ENCODE data around the gene BRIP1. TPM values are rescaled to one million over a fixed set of nuclear protein-coding genes. Genes with fewer than 3 reads are reported as not detected.

BRIP1 gene
- total RNA-seq, 1 donor = 3.3 TPM

GRCh38 chr17:61806936-61807335 is 56.4 kb downstream of the BRIP1 start:
- no peak overlapping the region for H3K4me3 ChIP-seq (ENCODE audit: low read length)
- H3K27me3 ChIP-seq (ENCODE audit: insufficient read depth, low read length) = no peaks in the 10 kb centered on the region
- H3K4me1 ChIP-seq (ENCODE audit: insufficient read depth, low read length) = peaks cover 5% of the 10 kb centered on the region
- H3K9me3 ChIP-seq (ENCODE audit: low read depth, low read length) = no peaks in the 10 kb centered on the region

GRCh38 chr17:61806081-61806828 is 57.1 kb downstream of the BRIP1 start:
- Histone ChIP-seq H3K4me1 (ENCODE audit: insufficient read depth, low read length) (peaks cover 5% of the 10 kb centered on the region), H3K9me3 (ENCODE audit: low read depth, low read length) (no peaks in the 10 kb centered on the region), H3K4me3 (ENCODE audit: low read length) (no peak overlapping the region), H3K27me3 (ENCODE audit: insufficient read depth, low read length) (no peaks in the 10 kb centered on the region)

GRCh38 chr17:61805399-61805798 is 57.9 kb downstream of the BRIP1 start:
- peaks cover 5% of the 10 kb centered on the region for H3K4me1 ChIP-seq (ENCODE audit: insufficient read depth, low read length)

GRCh38 chr17:61803796-61804195 is 59.5 kb downstream of the BRIP1 start:
- Histone ChIP-seq H3K9me3 (ENCODE audit: low read depth, low read length) (no peaks in the 10 kb centered on the region), H3K4me3 (ENCODE audit: low read length) (no peak overlapping the region), H3K4me1 (ENCODE audit: insufficient read depth, low read length) (no peaks in the 10 kb centered on the region), H3K27me3 (ENCODE audit: insufficient read depth, low read length) (no peaks in the 10 kb centered on the region)

More at GRCh38 chr17:61805399-61805798, 57.9 kb downstream of the BRIP1 start:
- Histone ChIP-seq H3K4me3 (ENCODE audit: low read length) (no peak overlapping the region), H3K27me3 (ENCODE audit: insufficient read depth, low read length) (no peaks in the 10 kb centered on the region), H3K9me3 (ENCODE audit: low read depth, low read length) (no peaks in the 10 kb centered on the region)

GRCh38 chr17:61803216-61803615 is 60.1 kb downstream of the BRIP1 start:
- H3K4me3 ChIP-seq (ENCODE audit: low read length) = no peak overlapping the region
- no peaks in the 10 kb centered on the region for H3K4me1 ChIP-seq (ENCODE audit: insufficient read depth, low read length)
- no peaks in the 10 kb centered on the region for H3K9me3 ChIP-seq (ENCODE audit: low read depth, low read length)
- no peaks in the 10 kb centered on the region for H3K27me3 ChIP-seq (ENCODE audit: insufficient read depth, low read length)

- H3K27me3 ChIP-seq (ENCODE audit: insufficient read depth, low read length) = no peaks in the 10 kb centered on the region
- H3K4me1 ChIP-seq (ENCODE audit: insufficient read depth, low read length) = no peaks in the 10 kb centered on the region
- no peak overlapping the region for H3K4me3 ChIP-seq (ENCODE audit: low read length)
- no peaks in the 10 kb centered on the region for H3K9me3 ChIP-seq (ENCODE audit: low read depth, low read length)
Measured at GRCh38 chr17:61799812-61800484, 63.4 kb downstream of the BRIP1 start.

GRCh38 chr17:61797283-61797682 is 66.0 kb downstream of the BRIP1 start:
- no peak overlapping the region for H3K4me3 ChIP-seq (ENCODE audit: low read length)
- no peaks in the 10 kb centered on the region for H3K4me1 ChIP-seq (ENCODE audit: insufficient read depth, low read length)
- no peaks in the 10 kb centered on the region for H3K27me3 ChIP-seq (ENCODE audit: insufficient read depth, low read length)
- no peaks in the 10 kb centered on the region for H3K9me3 ChIP-seq (ENCODE audit: low read depth, low read length)

GRCh38 chr17:61795546-61795945 is 67.8 kb downstream of the BRIP1 start:
- no peaks in the 10 kb centered on the region for H3K9me3 ChIP-seq (ENCODE audit: low read depth, low read length)
- H3K4me1 ChIP-seq (ENCODE audit: insufficient read depth, low read length) = no peaks in the 10 kb centered on the region
- no peaks in the 10 kb centered on the region for H3K27me3 ChIP-seq (ENCODE audit: insufficient read depth, low read length)
- no peak overlapping the region for H3K4me3 ChIP-seq (ENCODE audit: low read length)

- no peaks in the 10 kb centered on the region for H3K9me3 ChIP-seq (ENCODE audit: low read depth, low read length)
- H3K4me1 ChIP-seq (ENCODE audit: insufficient read depth, low read length) = no peaks in the 10 kb centered on the region
- H3K4me3 ChIP-seq (ENCODE audit: low read length) = no peak overlapping the region
- no peaks in the 10 kb centered on the region for H3K27me3 ChIP-seq (ENCODE audit: insufficient read depth, low read length)
Measured at GRCh38 chr17:61794792-61795191, 68.5 kb downstream of the BRIP1 start.

GRCh38 chr17:61794242-61794641 is 69.1 kb downstream of the BRIP1 start:
- Histone ChIP-seq H3K4me3 (ENCODE audit: low read length) (no peak overlapping the region), H3K27me3 (ENCODE audit: insufficient read depth, low read length) (no peaks in the 10 kb centered on the region), H3K4me1 (ENCODE audit: insufficient read depth, low read length) (no peaks in the 10 kb centered on the region), H3K9me3 (ENCODE audit: low read depth, low read length) (no peaks in the 10 kb centered on the region)

GRCh38 chr17:61793565-61793964 is 69.8 kb downstream of the BRIP1 start:
- no peak overlapping the region for H3K4me3 ChIP-seq (ENCODE audit: low read length)
- no peaks in the 10 kb centered on the region for H3K4me1 ChIP-seq (ENCODE audit: insufficient read depth, low read length)
- no peaks in the 10 kb centered on the region for H3K27me3 ChIP-seq (ENCODE audit: insufficient read depth, low read length)
- no peaks in the 10 kb centered on the region for H3K9me3 ChIP-seq (ENCODE audit: low read depth, low read length)

- Histone ChIP-seq H3K27me3 (ENCODE audit: insufficient read depth, low read length) (no peaks in the 10 kb centered on the region), H3K4me3 (ENCODE audit: low read length) (no peak overlapping the region), H3K4me1 (ENCODE audit: insufficient read depth, low read length) (no peaks in the 10 kb centered on the region), H3K9me3 (ENCODE audit: low read depth, low read length) (no peaks in the 10 kb centered on the region)
Measured at GRCh38 chr17:61789872-61790271, 73.5 kb downstream of the BRIP1 start.

- no peaks in the 10 kb centered on the region for H3K9me3 ChIP-seq (ENCODE audit: low read depth, low read length)
- H3K4me1 ChIP-seq (ENCODE audit: insufficient read depth, low read length) = no peaks in the 10 kb centered on the region
- H3K4me3 ChIP-seq (ENCODE audit: low read length) = no peak overlapping the region
- H3K27me3 ChIP-seq (ENCODE audit: insufficient read depth, low read length) = no peaks in the 10 kb centered on the region
Measured at GRCh38 chr17:61786088-61786487, 77.2 kb downstream of the BRIP1 start.

GRCh38 chr17:61784510-61784909 is 78.8 kb downstream of the BRIP1 start:
- no peaks in the 10 kb centered on the region for H3K9me3 ChIP-seq (ENCODE audit: low read depth, low read length)
- H3K4me3 ChIP-seq (ENCODE audit: low read length) = no peak overlapping the region
- no peaks in the 10 kb centered on the region for H3K4me1 ChIP-seq (ENCODE audit: insufficient read depth, low read length)
- H3K27me3 ChIP-seq (ENCODE audit: insufficient read depth, low read length) = no peaks in the 10 kb centered on the region

- Histone ChIP-seq H3K27me3 (ENCODE audit: insufficient read depth, low read length) (no peaks in the 10 kb centered on the region), H3K4me1 (ENCODE audit: insufficient read depth, low read length) (no peaks in the 10 kb centered on the region), H3K4me3 (ENCODE audit: low read length) (no peak overlapping the region), H3K9me3 (ENCODE audit: low read depth, low read length) (no peaks in the 10 kb centered on the region)
Measured at GRCh38 chr17:61783556-61784304, 79.6 kb downstream of the BRIP1 start.
